Measurements from ENCODE around the gene NAIP. TPM values are rescaled to one million over a fixed set of nuclear protein-coding genes. Genes with fewer than 3 reads are reported as not detected.
"Not testable (repeated sequence)": the region's sequence is repeated elsewhere in the genome, so short reads cannot be mapped to it uniquely, and the experiment has no call there.

The NAIP gene, protein sequence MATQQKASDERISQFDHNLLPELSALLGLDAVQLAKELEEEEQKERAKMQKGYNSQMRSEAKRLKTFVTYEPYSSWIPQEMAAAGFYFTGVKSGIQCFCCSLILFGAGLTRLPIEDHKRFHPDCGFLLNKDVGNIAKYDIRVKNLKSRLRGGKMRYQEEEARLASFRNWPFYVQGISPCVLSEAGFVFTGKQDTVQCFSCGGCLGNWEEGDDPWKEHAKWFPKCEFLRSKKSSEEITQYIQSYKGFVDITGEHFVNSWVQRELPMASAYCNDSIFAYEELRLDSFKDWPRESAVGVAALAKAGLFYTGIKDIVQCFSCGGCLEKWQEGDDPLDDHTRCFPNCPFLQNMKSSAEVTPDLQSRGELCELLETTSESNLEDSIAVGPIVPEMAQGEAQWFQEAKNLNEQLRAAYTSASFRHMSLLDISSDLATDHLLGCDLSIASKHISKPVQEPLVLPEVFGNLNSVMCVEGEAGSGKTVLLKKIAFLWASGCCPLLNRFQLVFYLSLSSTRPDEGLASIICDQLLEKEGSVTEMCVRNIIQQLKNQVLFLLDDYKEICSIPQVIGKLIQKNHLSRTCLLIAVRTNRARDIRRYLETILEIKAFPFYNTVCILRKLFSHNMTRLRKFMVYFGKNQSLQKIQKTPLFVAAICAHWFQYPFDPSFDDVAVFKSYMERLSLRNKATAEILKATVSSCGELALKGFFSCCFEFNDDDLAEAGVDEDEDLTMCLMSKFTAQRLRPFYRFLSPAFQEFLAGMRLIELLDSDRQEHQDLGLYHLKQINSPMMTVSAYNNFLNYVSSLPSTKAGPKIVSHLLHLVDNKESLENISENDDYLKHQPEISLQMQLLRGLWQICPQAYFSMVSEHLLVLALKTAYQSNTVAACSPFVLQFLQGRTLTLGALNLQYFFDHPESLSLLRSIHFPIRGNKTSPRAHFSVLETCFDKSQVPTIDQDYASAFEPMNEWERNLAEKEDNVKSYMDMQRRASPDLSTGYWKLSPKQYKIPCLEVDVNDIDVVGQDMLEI (N-terminal part only)
- 0.71 and 0.99 TPM in 2 replicates for total RNA-seq (2014; rRNA removed; shearing (Covaris generic))

GRCh38 chr5:71025289-71025953 is at the start of gene NAIP:
Gene NAIP (minus strand): TSS chr5:71025339. CDS start chr5:71012915, 12,424 bp downstream.
- DNase-seq (ENCODE audit: low spot score), result not testable (repeated sequence)

DNA sequence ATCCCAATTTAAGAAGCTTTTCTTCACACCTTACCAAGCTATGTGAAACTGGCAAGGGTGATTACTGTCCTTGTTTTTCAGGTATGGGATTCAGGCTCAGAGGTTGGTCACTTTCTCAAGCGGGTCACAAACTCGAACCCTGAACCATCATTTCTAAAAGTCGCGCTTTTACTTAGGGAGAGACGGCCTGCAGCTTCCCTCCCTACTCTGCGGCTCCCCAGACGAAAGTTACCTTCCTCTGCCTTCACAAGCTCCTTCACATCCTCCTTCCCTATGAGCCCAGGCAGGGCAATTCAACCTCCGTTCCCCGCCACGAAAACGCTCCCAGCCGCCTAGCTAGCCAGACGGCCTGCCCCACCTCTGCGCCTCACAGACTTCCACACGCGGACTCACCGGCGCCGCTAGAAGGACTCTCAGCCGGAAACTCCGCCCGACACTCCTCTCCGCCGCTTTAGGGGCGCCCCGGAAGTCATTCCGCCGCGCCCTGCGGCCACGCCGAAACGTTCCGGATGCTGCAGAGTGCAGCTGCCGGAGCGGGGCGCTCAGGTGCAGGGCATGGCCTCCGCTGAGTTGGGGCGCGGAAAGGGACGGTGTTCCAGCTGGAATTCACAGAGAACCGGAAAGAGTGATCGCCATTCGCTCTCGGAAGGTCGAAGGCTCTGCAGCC is 42.3 kb upstream of the NAIP start, which contains the start of gene GTF2H2:
Gene GTF2H2, minus strand, starts transcription at position 415 of the 667 bp plus-strand sequence. CDS start 4,913 bp downstream, outside the sequence.
- not testable (repeated sequence) for DNase-seq (ENCODE audit: low spot score)

GRCh38 chr5:71061322-71061721 is 36.2 kb upstream of the NAIP start:
- not testable (repeated sequence) for DNase-seq (ENCODE audit: low spot score)

GRCh38 chr5:71059426-71059825 is 34.3 kb upstream of the NAIP start:
- DNase-seq (ENCODE audit: low spot score), result not testable (repeated sequence)

DNA sequence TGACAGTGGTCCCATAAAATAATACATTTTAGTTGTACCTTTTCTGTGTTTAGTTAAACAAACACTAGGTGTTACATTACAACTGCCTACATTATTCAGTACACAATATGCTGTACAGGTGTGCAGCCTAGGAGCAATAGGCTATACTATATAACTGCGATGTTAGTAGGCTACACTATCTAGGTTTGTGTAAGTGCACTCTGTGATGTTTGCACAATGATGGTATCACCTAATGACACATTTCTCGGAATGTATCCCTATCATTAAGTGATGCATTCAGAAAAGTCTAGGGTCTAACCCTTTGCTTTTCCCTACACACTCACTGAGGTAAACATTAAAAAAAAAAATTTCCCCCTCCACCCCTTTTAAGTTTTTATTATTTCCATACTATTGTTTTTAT is 19.7 kb upstream of the NAIP start:
- DNase-seq (ENCODE audit: low spot score), result not testable (repeated sequence)

DNA sequence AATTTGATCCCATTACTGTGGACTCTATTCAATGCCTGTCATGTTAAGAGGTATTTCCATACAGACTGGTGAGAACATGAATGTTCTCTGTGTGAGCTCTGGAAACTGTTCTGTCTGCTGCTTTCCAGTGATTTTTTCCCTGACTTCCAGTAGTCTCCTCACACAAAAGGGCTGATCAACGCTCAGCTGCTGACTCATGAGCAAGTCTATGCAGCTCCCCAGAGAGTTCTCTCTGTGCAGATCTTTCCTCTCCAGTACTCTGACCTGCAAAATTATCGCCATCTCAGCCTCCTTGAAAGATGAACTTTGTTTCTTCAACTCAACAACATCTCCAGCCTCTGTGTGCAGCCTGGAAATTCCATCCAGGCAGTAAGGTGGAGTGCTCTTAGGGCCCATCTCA is 19.0 kb upstream of the NAIP start:
- not testable (repeated sequence) for DNase-seq (ENCODE audit: low spot score)

- not testable (repeated sequence) for DNase-seq (ENCODE audit: low spot score)
Observed at GRCh38 chr5:71031046-71031776, 6.1 kb upstream of the NAIP start.

- not testable (repeated sequence) for DNase-seq (ENCODE audit: low spot score)
Observed at GRCh38 chr5:71020643-71021042, 4.5 kb downstream of the NAIP start.

DNA sequence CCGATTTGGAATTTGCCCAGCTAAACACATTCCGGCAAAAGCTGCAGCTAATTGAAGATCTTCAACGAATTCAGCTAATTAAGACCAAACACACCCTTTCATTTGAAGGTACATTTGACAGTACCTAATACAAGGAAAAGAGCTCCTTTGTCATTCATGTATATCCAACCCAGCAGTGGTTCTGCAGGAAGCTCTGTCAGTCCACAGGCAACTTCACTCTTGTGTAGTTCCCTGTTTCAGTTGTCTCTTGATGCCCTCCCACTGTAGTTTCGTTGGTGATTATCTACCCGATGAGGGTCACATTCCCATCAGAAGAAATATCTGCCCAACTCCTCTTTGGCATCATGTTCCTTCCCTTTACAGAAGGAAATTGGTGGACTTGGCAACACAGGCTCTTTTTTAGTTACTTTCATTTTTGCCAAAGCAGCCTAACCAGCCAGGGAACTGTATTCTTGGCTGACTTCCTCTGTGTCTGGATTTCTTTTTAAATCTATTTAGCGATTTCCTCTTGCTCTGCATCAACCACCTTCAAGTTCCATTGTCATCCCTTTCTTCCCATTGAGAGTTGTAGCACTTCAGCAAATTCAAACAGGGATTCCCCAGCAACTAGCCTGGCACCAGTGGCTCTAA is 6.6 kb downstream of the NAIP start:
- not testable (repeated sequence) for DNase-seq (ENCODE audit: low spot score)

DNA sequence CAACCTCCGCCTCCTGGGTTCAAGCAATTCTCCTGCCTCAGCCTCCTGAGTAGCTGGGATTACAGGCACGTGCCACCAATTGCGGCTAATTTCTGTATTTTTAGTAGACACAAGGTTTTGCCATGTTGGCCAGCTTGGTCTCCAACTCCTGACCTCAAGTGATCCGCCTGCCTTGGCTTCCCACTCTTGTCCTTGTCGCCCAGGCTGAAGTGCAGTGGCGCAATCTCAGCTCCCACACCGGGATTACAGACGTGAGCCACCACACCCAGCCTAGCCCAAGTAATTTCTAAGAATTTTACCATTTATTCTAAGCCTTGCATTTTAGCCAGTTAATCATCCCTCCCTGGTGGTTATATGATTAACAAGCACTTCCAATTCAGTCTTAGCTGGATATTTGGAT is 11.0 kb downstream of the NAIP start:
- no peak for DNase-seq (ENCODE audit: low spot score)

DNA sequence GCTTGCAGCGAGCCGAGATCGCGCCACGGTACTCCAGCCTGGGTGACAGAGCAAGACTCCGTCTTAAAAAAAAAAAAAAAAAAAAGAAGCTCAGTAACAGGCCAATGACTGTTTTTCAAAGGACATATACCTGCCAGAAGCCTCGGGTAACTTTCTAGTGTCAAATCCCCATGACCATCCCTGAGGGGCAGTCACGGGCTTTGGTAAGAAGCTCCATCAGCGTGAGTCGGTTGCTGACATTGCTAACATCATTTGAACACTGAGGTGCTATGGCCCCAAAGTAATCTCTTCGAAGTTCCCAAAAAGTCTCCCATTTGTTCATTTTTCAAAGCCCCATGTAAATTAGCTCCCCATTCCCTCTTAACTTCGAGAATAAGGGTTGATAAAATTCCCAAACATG is 11.6 kb downstream of the NAIP start:
- DNase-seq (ENCODE audit: low spot score), result peak; percentile 8

DNA sequence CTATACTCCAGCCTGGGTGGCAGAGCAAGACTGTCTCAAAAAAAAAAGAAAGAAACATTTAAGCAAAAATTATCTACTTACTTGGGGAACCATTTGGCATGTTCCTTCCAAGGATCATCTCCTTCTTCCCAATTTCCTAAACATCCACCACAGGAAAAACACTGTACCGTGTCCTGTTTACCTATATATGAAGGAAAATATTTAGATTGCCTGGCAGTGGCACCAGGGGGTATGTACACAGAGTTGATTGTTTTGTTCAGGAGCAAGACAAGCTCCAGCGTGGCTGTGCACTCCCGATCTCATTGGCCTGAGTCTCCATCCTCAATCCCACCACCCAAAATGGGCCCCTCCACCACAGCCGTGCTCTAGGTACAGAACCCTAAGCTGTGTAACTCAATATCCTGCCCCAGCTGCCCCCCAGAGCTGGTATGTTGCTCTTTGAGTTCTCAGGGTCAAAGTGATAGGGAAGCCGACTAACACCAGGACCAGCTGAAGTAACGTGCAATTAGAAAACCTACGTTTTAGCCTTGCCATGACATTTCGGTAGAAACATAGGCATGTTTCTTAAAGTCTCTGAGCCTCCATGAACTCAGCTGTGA is 13.8 kb downstream of the NAIP start:
- no peak for DNase-seq (ENCODE audit: low spot score)

DNA sequence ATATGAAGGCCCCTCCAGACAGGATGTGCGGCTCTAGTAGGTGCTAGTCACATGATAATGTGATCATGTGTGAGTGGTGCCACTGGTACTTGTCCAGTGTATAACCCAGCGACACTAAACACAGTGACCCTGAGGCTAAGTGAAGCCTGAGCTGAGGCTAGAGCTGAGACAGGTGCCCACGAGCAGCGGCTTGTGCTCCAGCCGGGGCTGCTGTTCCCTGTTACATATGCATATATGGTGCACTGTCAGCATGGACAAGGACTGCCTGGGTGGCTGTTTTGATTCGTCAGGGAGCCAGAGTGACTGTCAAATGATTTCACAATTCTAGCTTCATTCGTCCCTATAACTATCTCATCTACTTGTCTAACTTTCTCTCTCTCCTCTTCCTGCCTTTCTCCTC is 18.2 kb downstream of the NAIP start:
- not testable (repeated sequence) for DNase-seq (ENCODE audit: low spot score)

DNA sequence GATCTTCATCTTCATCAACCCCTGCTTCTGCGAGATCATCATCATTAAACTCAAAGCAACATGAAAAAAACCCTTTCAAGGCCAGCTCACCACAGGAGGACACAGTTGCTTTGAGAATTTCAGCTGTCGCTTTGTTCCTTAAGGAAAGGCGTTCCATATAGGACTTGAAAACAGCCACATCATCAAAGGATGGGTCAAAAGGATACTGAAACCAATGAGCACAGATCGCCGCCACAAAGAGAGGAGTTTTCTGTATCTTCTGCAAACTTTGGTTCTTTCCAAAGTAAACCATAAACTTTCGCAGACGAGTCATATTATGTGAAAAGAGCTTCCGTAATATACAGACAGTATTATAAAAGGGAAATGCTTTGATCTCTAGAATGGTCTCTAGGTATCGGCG is 40.3 kb downstream of the NAIP start:
- DNase-seq (ENCODE audit: low spot score), result not testable (repeated sequence)

DNA sequence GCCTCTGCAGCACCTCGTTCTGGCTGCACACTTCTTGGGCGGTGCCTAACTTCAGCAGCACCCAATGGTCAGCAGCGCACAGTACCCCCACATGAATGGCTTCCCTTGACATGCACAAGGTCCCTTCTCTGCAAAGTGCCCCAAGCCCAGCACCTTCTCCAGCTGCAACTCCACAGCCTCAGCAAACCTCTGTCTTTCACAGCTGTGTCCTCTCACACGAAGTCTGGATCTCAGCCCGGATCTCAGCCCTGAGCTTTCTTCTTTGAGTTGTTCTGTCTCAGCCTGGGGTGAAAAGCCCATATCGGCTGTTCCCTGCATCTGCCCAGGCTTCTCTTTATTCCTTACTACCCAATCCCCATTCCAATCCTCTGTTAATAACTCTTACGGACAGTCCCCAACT is 57.9 kb downstream of the NAIP start:
- DNase-seq (ENCODE audit: low spot score), result not testable (repeated sequence)

DNA sequence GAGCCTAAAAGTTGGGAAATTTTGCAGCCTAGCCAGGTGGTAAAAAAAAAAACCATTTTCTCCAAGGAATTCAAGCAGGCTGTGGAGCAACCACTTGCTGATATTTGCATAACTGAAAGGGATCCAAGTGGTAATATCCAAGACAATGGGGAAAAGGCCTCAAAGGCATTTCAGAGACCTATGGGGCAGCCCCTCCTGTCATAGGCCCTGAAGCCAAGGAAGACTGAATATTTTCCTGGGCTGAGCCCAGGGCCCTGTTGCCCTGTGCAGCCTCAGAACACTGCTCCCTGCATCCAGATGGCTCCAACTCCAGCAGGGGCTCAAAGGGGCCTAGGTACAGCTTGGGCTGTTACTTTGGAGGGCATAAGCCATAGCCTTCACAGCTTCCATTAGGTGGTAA is 60.6 kb downstream of the NAIP start:
- DNase-seq (ENCODE audit: low spot score), result not testable (repeated sequence)

DNA sequence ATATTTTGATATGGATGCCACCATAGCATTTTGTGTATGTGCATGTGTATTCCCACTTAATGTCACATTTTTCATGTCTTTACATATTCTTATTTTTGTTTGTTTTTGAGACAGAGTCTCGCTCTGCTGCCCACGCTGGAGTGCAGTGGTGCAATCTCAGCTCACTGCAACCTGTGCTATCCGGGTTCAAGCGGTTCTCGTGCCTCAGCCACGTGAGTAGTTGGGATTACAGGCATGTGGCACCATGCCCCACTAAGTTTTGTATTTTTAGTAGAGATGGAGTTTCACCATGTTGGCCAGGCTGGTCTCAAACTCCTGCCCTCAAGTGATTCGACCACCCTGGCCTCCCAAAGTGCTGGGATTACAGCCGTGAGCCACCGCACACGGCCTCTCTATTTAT is 72.1 kb downstream of the NAIP start:
- DNase-seq (ENCODE audit: low spot score), result not testable (repeated sequence)

- not testable (repeated sequence) for DNase-seq (ENCODE audit: low spot score)
Observed at GRCh38 chr5:70932560-70932959, 92.6 kb downstream of the NAIP start.

- DNase-seq (ENCODE audit: low spot score), result not testable (repeated sequence)
Observed at GRCh38 chr5:70931709-70932368, 93.3 kb downstream of the NAIP start.

Measured in HT-29 (cell line).